Sigmoid colon (tissue), 7 donors: ENCODE data around the gene MKI67. TPM values are rescaled to one million over a fixed set of nuclear protein-coding genes. Genes with fewer than 3 reads are reported as not detected.
"Not testable (repeated sequence)": the region's sequence is repeated elsewhere in the genome, so short reads cannot be mapped to it uniquely, and the experiment has no call there.

Experiments used
- DNase-seq: peaks from one replicate; pipeline ENCODE4 v3.0.0-alpha.2; 2019
- H3K27ac ChIP-seq, 4 donors: fragments of 200-600 bp; sonication (generic); one replicate each; pipeline ENCODE4 v1.5.1; 2016 to 2019; ENCODE audit warnings: mild to moderate bottlenecking in 1 of 4
- H3K27me3 ChIP-seq, 3 donors: fragments of 200-600 bp; sonication (generic); one replicate each; pipeline ENCODE4 v1.5.1; 2019; ENCODE audit warnings: mild to moderate bottlenecking in 1 of 3
- H3K36me3 ChIP-seq, 4 donors: fragments of 200-600 bp; sonication (generic); one replicate each; pipeline ENCODE4 v1.5.1; 2016 to 2019
- H3K4me1 ChIP-seq, 4 donors: fragments of 200-600 bp; sonication (generic); one replicate each; pipeline ENCODE4 v1.5.1; 2017 to 2019
- H3K4me3 ChIP-seq, 4 donors: fragments of 200-600 bp; sonication (generic); one replicate each; pipeline ENCODE4 v1.5.1; 2017 to 2019; ENCODE audit warnings: mild to moderate bottlenecking in 2 of 4, moderate library complexity in 1 of 4
- H3K9me3 ChIP-seq, 4 donors: fragments of 200-600 bp in 3 of 4; sonication (generic) in 3 of 4; one replicate each; pipeline versions ENCODE4 v1.5.1 to v1.6.1; 2013 to 2019
- CTCF ChIP-seq, 4 experiments: fragments of 450-650 bp in 3 of 4; fragments of 200-600 bp in 1 of 4; IDR thresholded peaks; one replicate each; pipeline ENCODE4 v1.5.1; 2016 to 2019; ENCODE audit warnings: antibody characterized with exemption in 4 of 4, mild to moderate bottlenecking in 3 of 4, moderate library complexity in 2 of 4
- EP300 ChIP-seq, 4 donors: sonication (generic); formaldehyde crosslinking; IDR thresholded peaks; one replicate each; pipeline ENCODE4 v1.6.1; 2017; ENCODE audit warnings: antibody characterized with exemption in 4 of 4
- POLR2A ChIP-seq, 2 donors: fragments of 450-650 bp; IDR thresholded peaks; one replicate each; pipeline ENCODE4 v1.6.1; 2016; ENCODE audit warnings: antibody characterized with exemption in 2 of 2, mild to moderate bottlenecking in 2 of 2, moderate library complexity in 2 of 2
- POLR2AphosphoS5 ChIP-seq, 4 donors: sonication (generic); formaldehyde crosslinking; IDR thresholded peaks; one replicate each; pipeline ENCODE4 v1.6.1; 2017; ENCODE audit warnings: antibody characterized with exemption in 4 of 4
- WGBS, 2 donors: extraction: QIAGEN DNeasy Blood & Tissue Kit; methylation state at CpG; one replicate each; pipeline ENCODE4 v1.1.7; 2013; 5-methylcytosine and 5-hydroxymethylcytosine counted together
- intact Hi-C: fragments of 100-400 bp; cut with DNase I; formaldehyde crosslinking; loops from one replicate; pipeline ENCODE4 v1.15.1; 2023
- polyA plus RNA-seq, 3 donors: library from polyadenylated mRNA; stranded (reverse); fragments of 200-250 nt; gene quantifications; one replicate each; pipeline ENCODE4 v1.2.3, GENCODE V29; 2013
- total RNA-seq, 4 donors: library from RNA; depleted of rRNA; stranded (reverse); fragments of >200 nt; gene quantifications; one replicate each; pipeline ENCODE4 v1.1.0, GENCODE V29; 2016
- donor health status: healthy with polysubstance abuse.
- donor health status: Bipolar disorder and iron deficiency.
- donor health status: healthy.

MKI67 gene
- total and polyA plus RNA-seq, 7 donors: 0.49 to 29.0 (median 1.2) TPM

GRCh38 chr10:128144547-128144946, 18.3 kb upstream of the MKI67 start:
- TF ChIP-seq EP300 (IDR thresholded peaks at IDR 0.05) (no peak), POLR2A (IDR thresholded peaks at IDR 0.05) (no peak), POLR2AphosphoS5 (IDR thresholded peaks at IDR 0.05) (no peak), CTCF (IDR thresholded peaks at IDR 0.05) (no peak)
- Histone ChIP-seq H3K27ac (no peak overlapping the region), H3K36me3 (no peaks in the 10 kb centered on the region), H3K4me3 (no peak overlapping the region), H3K27me3 (peaks cover 3 to 12% (median 8%) of the 10 kb centered on the region in 3 donors), H3K4me1 (peaks cover 0 to under 1% (median 0%) of the 10 kb centered on the region in 4 donors), H3K9me3 (no peaks in the 10 kb centered on the region)
- no peak for DNase-seq
- WGBS, 2 donors: 60 to 81% methylated on average over 1 of the region's 1 CpG
- intact Hi-C loops: no loop called here

- 98% methylated on average over 2 of the region's 2 CpGs for WGBS, 2 donors
- no peaks in the 10 kb centered on the region for H3K9me3 ChIP-seq
- no peaks in the 10 kb centered on the region for H3K4me1 ChIP-seq
- H3K4me3 ChIP-seq: no peak overlapping the region
- TF ChIP-seq CTCF (IDR thresholded peaks at IDR 0.05) (no peak), POLR2AphosphoS5 (IDR thresholded peaks at IDR 0.05) (no peak), EP300 (IDR thresholded peaks at IDR 0.05) (no peak), POLR2A (IDR thresholded peaks at IDR 0.05) (no peak)
- intact Hi-C loops: no loop called here
- no peak for DNase-seq
- H3K27ac ChIP-seq: no peak overlapping the region
- no peaks in the 10 kb centered on the region for H3K36me3 ChIP-seq
- peaks cover 0 to 4% (median 0%) of the 10 kb centered on the region in 3 donors for H3K27me3 ChIP-seq
These were observed 17.3 kb upstream of the MKI67 start for GRCh38 chr10:128143531-128143930.

- Histone ChIP-seq H3K4me1 (no peaks in the 10 kb centered on the region), H3K27ac (no peak overlapping the region), H3K9me3 (no peaks in the 10 kb centered on the region), H3K4me3 (no peak overlapping the region), H3K27me3 (no peaks in the 10 kb centered on the region), H3K36me3 (no peaks in the 10 kb centered on the region)
- intact Hi-C loops: no loop called here
- 68 to 70% methylated on average over 3 of the region's 3 CpGs for WGBS, 2 donors
- no peak for DNase-seq
- TF ChIP-seq EP300 (IDR thresholded peaks at IDR 0.05) (no peak), POLR2AphosphoS5 (IDR thresholded peaks at IDR 0.05) (no peak), CTCF (IDR thresholded peaks at IDR 0.05) (no peak), POLR2A (IDR thresholded peaks at IDR 0.05) (no peak)
These were observed 14.2 kb upstream of the MKI67 start for GRCh38 chr10:128140425-128140824.

GRCh38 chr10:128138429-128138828, 12.2 kb upstream of the MKI67 start:
- H3K9me3 ChIP-seq, H3K27ac ChIP-seq, DNase-seq, intact Hi-C loops, H3K27me3 ChIP-seq, H3K4me3 ChIP-seq, H3K36me3 ChIP-seq, H3K4me1 ChIP-seq: not testable (repeated sequence)
- 96% methylated on average over 11 of the region's 11 CpGs for WGBS, 2 donors

- Histone ChIP-seq H3K4me1 (no peaks in the 10 kb centered on the region), H3K4me3 (no peak overlapping the region), H3K36me3 (no peaks in the 10 kb centered on the region), H3K27me3 (no peaks in the 10 kb centered on the region), H3K27ac (no peak overlapping the region), H3K9me3 (no peaks in the 10 kb centered on the region)
- intact Hi-C loops: no loop called here
- no peak for TF ChIP-seq CTCF (IDR thresholded peaks at IDR 0.05)
- no peak for TF ChIP-seq POLR2A (IDR thresholded peaks at IDR 0.05)
- no peak for TF ChIP-seq POLR2AphosphoS5 (IDR thresholded peaks at IDR 0.05)
- TF ChIP-seq EP300 (IDR thresholded peaks at IDR 0.05): no peak
- 17 to 28% methylated on average over 1 of the region's 1 CpG for WGBS, 2 donors
- DNase-seq: no peak
These were observed 11.7 kb upstream of the MKI67 start for GRCh38 chr10:128137877-128138276.
